CD4-positive, alpha-beta T cell (primary cell): ENCODE results near the gene RASGRF2. TPM values are rescaled to one million over a fixed set of nuclear protein-coding genes. Genes with fewer than 3 reads are reported as not detected.
"Not testable (repeated sequence)": the region's sequence is repeated elsewhere in the genome, so short reads cannot be mapped to it uniquely, and the experiment has no call there.

ENCODE experiments used
- ATAC-seq: fragments of 200-7000 bp; cut with Tn5 transposase; one replicate; pipeline ENCODE4 v1.10.0; 2022; ENCODE audit warnings: mild to moderate bottlenecking; ENCODE audit not compliant: poor library complexity
- CTCF ChIA-PET: fragments of 350-600 bp; sonication (Branson Sonifier 250); formaldehyde crosslinking; loops from one replicate; lab custom pipeline; 2021; ENCODE audit warnings: antibody characterized with exemption, inconsistent platforms; lab: Charles Lee
- POLR2A ChIA-PET: fragments of 350-600 bp; sonication (Branson Sonifier 250); formaldehyde crosslinking; loops from one replicate; lab custom pipeline; 2021; ENCODE audit warnings: antibody characterized with exemption, inconsistent platforms; lab: Charles Lee
- DNase-seq, 14 experiments: peaks; one replicate each; pipeline ENCODE4 v3.0.0-alpha.2; 2013 to 2020; ENCODE audit warnings: mixed read lengths in 2 of 14
- H3K27ac ChIP-seq, 2 donors: one replicate each; pipeline versions ENCODE4 v1.5.1 to v1.7.0; 2013; ENCODE audit warnings: low read length in 2 of 2, low read depth in 1 of 2, mild to moderate bottlenecking in 1 of 2
- H3K27me3 ChIP-seq, 2 experiments: 1 replicate in 1 of 2; 2 replicates in 1 of 2; pipeline versions ENCODE4 v1.6.1 to v1.7.0; 2013; ENCODE audit warnings: low read length in 2 of 2, control low read depth in 1 of 2, mild to moderate bottlenecking in 1 of 2, moderate library complexity in 1 of 2; ENCODE audit not compliant: insufficient read depth in 2 of 2, control insufficient read depth in 1 of 2
- H3K36me3 ChIP-seq: one replicate; pipeline ENCODE4 v1.6.1; 2013; ENCODE audit warnings: low read length, control low read depth; ENCODE audit not compliant: insufficient read depth
- H3K4me1 ChIP-seq: one replicate; pipeline ENCODE4 v1.6.1; 2013; ENCODE audit warnings: low read length, control low read depth; ENCODE audit not compliant: insufficient read depth
- H3K4me3 ChIP-seq: one replicate; pipeline ENCODE4 v1.5.1; 2013; ENCODE audit warnings: mild to moderate bottlenecking, low read length, moderate library complexity
- H3K9me3 ChIP-seq, 2 experiments: 1 replicate in 1 of 2; 2 replicates in 1 of 2; pipeline versions ENCODE4 v1.6.1 to v1.7.0; 2013; ENCODE audit warnings: low read length in 2 of 2, mild to moderate bottlenecking in 2 of 2, control low read depth in 1 of 2, moderate library complexity in 1 of 2; ENCODE audit not compliant: control insufficient read depth in 1 of 2, insufficient read depth in 1 of 2
- H3K27ac Mint-ChIP-seq: one replicate; pipeline ENCODE4 v1.8.0; 2020; ENCODE audit warnings: mixed read lengths
- H3K27me3 Mint-ChIP-seq: one replicate; pipeline ENCODE4 v1.8.0; 2021; ENCODE audit warnings: mixed read lengths
- H3K36me3 Mint-ChIP-seq: one replicate; pipeline ENCODE4 v1.8.0; 2021; ENCODE audit warnings: low read depth, mixed read lengths
- H3K4me1 Mint-ChIP-seq: one replicate; pipeline ENCODE4 v1.8.0; 2021; ENCODE audit warnings: low read depth, mixed read lengths
- H3K4me3 Mint-ChIP-seq: one replicate; pipeline ENCODE4 v1.8.0; 2020; ENCODE audit warnings: mild to moderate bottlenecking, mixed read lengths
- H3K9me3 Mint-ChIP-seq: one replicate; pipeline ENCODE4 v1.8.0; 2020; ENCODE audit warnings: mixed read lengths
- CTCF ChIP-seq: fragments of 200-600 bp; IDR thresholded peaks from one replicate; pipeline ENCODE4 v1.8.0; 2022; ENCODE audit warnings: antibody characterized with exemption, mild to moderate bottlenecking
- intact Hi-C, 2 experiments: fragments of 100-400 bp; cut with DNase I in 1 of 2; cut with micrococcal nuclease in 1 of 2; formaldehyde crosslinking; loops; one replicate each; pipeline versions ENCODE4 v1.15.1 to v1.9.0; 2023 to 2025; cut with DNase I, micrococcal nuclease
- total RNA-seq, 174 experiments: library from RNA in 2 of 174; stranded (reverse) in 2 of 174; gene quantifications; one replicate each; pipeline ENCODE4 v1.2.3 and lab custom pipeline; 2021 to 2026

The RASGRF2 gene
- total RNA-seq, 2 experiments from 2014 or later = 21.9 to 24.9 TPM

GRCh38 chr5:81268521-81269196, 308.5 kb downstream of the RASGRF2 start:
- no peak for ATAC-seq
- H3K27ac Mint-ChIP-seq = no peak overlapping the region

GRCh38 chr5:81269751-81270393, 309.7 kb downstream of the RASGRF2 start:
- H3K4me1 Mint-ChIP-seq = peaks cover 14% of the 10 kb centered on the region
- CTCF ChIA-PET = no interaction called here
- no peaks in the 10 kb centered on the region for H3K36me3 ChIP-seq

More at GRCh38 chr5:81268521-81269196, 308.5 kb downstream of the RASGRF2 start:
- Mint-ChIP-seq H3K27me3 (no peaks in the 10 kb centered on the region), H3K9me3 (peaks cover 18% of the 10 kb centered on the region), H3K4me1 (peaks cover 3% of the 10 kb centered on the region), H3K36me3 (peaks cover 66% of the 10 kb centered on the region), H3K4me3 (no peak overlapping the region)
- no peak overlapping the region for H3K4me3 ChIP-seq
- POLR2A ChIA-PET = no interaction called here
- peaks cover 5 to 9% of the 10 kb centered on the region in 2 experiments for H3K9me3 ChIP-seq
- H3K36me3 ChIP-seq = no peaks in the 10 kb centered on the region
- CTCF ChIA-PET = no interaction called here
- no peak for DNase-seq
- no peaks in the 10 kb centered on the region for H3K27me3 ChIP-seq
- no peak for TF ChIP-seq CTCF
- no peak overlapping the region for H3K27ac ChIP-seq
- intact Hi-C loops = no loop called here
- peaks cover 4% of the 10 kb centered on the region for H3K4me1 ChIP-seq

GRCh38 chr5:81270394-81271027, 310.3 kb downstream of the RASGRF2 start:
- H3K27ac ChIP-seq, ATAC-seq, DNase-seq, H3K27me3 ChIP-seq, CTCF ChIA-PET, H3K4me3 Mint-ChIP-seq, H3K9me3 ChIP-seq, H3K36me3 ChIP-seq, H3K27ac Mint-ChIP-seq, H3K4me3 ChIP-seq, H3K27me3 Mint-ChIP-seq, intact Hi-C loops, POLR2A ChIA-PET, H3K4me1 ChIP-seq: not testable (repeated sequence)
- peaks cover 24% of the 10 kb centered on the region for H3K9me3 Mint-ChIP-seq
- H3K4me1 Mint-ChIP-seq = peaks cover 17% of the 10 kb centered on the region
- H3K36me3 Mint-ChIP-seq = peaks cover 71% of the 10 kb centered on the region

More at GRCh38 chr5:81269751-81270393, 309.7 kb downstream of the RASGRF2 start:
- peaks cover 4% of the 10 kb centered on the region for H3K4me1 ChIP-seq
- Mint-ChIP-seq H3K9me3 (peaks cover 24% of the 10 kb centered on the region), H3K27me3 (no peaks in the 10 kb centered on the region), H3K4me3 (no peak overlapping the region), H3K36me3 (peaks cover 71% of the 10 kb centered on the region), H3K27ac (no peak overlapping the region)
- peaks cover 5 to 9% of the 10 kb centered on the region in 2 experiments for H3K9me3 ChIP-seq
- TF ChIP-seq CTCF = no peak
- DNase-seq (no peak), ATAC-seq (no peak)
- no peak overlapping the region for H3K4me3 ChIP-seq
- POLR2A ChIA-PET = no interaction called here
- no peaks in the 10 kb centered on the region for H3K27me3 ChIP-seq
- intact Hi-C loops = no loop called here
- H3K27ac ChIP-seq = no peak overlapping the region
